CD4-positive, alpha-beta T cell treated with Interleukin-12 subunit alpha and Interleukin-12 subunit beta, for 1 hour (primary cell): Measurements from ENCODE around the gene CCDC110.

ENCODE experiments used
- DNase-seq: peaks from one replicate; pipeline ENCODE4 v3.0.0-alpha.2; 2020

Gene CCDC110

DNA sequence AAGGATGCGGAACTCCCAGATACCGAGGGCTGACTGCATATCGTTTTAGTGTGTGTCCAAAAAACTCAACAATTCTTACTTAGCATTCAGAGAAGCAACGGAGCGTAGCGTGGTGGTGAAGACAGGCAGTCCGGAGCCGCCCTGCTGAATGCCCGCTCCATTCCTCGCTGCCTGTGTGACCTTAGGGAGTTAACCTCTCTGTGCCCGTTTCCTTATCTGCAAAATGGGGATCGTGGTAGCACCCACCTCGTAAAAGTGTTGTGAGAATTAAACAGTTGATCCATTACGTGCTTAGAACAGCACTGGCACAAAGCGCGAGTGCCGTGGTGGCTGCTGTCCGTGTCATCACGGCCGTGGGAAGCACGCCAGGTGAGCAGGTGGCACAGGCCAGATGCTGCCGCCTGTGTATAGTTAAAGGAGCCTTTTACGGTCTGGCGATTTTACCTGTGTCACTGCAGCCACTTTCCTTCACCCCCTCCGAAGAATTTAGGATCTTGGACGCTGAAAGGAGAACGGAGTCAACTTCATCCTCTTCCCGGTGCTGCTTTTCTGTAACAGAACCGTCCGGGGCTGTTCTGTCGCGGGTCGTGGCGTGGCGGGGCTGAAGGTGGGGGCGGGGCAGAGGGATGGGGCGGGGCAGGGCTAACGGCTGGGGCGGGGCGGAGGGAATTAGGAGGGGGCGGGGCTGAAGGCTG lies 885 bp downstream of the CCDC110 start:
- DNase-seq = peak; percentile 58

DNA sequence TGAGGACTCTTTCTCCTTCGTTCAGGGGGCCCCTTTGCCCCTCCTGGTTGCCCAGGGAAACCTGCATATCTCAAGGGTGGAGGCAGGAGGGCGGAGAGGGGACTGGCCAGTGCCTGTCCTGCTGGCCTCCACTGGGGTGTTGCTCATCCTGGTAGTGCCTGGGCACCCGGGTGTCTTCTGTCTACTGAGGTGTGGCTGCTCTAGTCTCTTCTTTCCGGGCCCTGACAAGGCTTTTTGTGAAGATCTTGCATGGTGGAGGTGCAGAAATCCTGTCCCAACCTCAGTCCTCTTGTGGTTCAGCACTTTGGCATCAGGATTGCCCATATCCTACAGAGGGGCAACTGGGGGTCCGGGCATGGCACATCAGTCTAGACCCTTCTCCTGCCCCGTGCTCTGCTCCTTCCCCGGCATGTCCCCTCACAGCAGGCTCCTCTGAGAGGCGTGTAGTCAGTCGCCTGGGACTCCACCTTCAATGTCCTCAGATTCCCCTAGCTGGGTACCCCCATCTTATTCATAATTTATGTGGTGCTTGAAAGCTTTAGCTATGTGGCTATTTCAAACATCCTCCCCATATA lies 1.9 kb downstream of the CCDC110 start:
- no peak for DNase-seq

DNA sequence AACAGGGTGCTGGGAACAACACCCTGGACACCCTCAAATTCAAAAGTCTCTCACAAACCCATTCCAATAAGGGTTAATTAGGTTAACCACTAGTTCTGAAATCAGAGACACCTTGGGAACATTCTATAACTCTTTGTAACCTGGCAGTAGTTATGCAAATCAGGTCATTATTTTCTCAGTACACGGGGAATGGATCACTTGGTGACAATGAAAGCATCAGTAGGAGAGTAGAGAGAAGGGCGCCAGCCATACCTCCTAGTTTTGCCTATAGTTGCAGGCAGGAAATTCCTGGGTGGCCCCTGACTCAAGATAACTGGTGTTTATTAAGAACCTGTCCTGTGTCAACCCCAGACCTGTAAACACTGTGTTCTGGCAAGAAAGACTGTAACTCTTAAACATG lies 2.5 kb downstream of the CCDC110 start:
- no peak for DNase-seq

DNA sequence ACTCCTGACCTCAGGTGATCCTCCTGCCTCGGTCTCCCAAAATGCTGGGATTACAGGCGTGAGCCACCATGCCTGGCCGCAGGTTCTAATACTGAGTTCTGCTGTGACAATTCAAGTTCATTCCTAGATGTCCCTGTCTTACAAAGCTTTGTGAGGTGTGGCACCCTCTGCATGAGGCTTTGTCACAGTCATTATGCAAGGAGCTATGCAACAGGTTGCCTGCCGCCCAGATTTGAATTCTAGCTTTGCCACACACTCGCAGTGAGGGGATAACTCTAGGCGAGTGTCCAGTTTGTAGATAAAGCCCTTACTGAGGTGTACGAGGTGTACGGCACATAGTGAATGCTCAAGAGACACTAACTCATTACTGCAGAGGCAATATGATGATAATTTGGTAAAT lies 3.5 kb downstream of the CCDC110 start:
- DNase-seq = no peak

DNA sequence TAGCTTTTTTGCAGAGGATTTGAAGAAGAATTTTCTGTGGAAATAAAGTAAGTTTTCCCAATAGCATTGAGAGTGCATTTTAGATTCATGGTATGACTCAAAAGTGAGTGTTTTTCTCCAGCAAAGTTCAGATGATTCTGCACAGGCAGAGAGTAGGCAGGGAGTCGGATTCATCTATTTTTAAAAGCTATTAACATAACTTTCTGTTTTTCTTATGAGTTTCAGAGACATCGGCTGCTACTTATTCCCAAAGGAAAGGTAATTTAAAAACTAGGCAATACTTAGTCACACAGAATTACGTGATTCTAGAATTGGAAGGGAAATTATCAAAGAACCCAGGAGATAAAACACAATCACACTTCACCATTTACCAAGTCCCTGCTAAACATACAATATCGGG lies 4.4 kb downstream of the CCDC110 start:
- DNase-seq = no peak

DNA sequence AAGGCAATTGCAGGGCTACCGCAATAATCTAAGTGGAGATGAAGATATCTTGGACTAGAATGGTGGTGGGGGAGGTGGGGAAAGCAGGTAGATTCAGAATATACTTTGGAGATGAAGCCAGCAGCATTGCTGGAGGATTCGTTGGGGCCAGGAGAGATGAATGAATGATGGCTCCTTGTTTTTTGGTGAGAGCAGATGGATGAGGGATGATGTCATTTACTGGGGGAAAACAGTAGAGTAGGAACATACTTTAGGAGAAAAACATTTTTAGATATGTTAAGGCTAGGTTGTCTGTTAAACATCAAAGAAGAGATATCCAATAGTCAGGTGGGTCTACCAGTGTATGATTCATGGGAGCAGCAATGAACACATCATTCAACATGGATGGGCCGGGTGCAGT lies 5.8 kb downstream of the CCDC110 start:
- DNase-seq = no peak

DNA sequence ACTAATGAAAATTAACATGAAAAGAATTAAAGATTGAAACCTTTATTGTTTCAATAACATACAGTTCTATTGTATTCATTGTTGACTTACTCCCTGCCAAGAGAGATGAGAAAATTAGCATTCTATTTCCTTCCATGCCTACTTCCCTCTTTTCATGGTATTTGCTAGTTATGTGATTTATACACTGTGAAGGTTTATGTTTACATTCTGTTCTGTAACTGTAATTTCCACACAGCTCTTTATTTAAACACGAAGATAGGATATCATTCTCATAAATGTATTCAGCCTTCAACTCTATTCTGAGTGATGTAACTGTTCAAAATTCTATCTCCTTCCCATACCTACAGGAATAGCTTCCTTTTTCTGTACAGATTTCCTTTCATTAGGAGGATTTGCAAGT lies 6.6 kb downstream of the CCDC110 start:
- no peak for DNase-seq

DNA sequence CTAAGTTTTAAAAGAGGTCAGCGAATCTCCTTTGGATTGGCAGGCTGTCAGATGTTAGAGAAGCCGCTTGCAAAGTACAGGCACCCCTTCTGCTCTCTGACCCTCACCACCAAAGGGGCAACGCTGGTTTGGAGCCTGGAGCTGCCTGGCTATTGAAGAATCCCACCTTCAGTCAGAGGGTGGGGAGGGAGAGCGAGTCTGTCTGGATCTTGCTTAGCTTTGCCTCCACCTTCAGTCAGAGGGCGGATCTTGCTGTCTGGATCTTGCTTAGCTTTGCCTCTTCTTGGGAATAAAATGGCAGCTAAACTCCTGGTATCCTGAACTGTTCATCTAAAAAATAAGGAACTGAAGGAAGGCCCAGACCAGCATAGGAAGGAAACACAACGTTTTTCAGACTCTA lies 7.3 kb downstream of the CCDC110 start:
- no peak for DNase-seq

DNA sequence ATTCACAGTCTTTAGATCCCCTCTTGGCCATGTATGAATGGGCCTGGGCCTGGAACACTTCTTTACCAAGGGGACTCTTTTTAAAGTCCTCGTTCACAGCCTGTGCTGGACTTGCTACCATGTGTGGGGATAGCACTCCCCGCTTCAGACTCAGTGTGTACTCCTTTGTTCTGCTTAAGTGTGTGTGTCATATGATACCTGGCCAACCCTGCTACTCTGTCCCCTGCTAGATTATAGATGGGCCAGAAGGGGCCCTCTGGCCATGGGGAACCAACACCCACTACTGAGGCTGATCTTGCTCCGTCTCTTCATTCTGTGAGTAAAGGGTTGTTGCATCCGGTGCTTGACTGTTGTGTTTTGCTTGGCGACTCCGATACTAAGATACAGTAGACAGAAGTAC lies 8.0 kb downstream of the CCDC110 start:
- no peak for DNase-seq

DNA sequence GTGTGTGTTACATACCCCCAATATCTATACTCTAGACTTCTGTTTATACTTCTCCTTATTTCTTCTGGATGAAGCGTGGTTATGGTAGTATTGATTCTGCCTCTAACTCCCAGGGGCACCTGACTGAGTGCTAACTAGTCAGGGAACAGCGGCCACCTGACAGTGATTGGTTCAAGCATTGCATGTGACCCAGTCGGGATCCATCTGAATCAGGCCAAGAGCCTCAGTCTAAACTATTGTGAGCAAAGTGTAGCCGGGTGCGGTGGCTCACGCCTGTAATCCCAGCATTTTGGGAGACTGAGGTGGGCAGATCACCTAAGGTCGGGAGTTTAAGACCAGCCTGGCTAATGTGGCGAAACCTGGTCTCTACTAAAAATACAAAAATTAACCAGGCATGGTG lies 10.0 kb downstream of the CCDC110 start:
- no peak for DNase-seq

DNA sequence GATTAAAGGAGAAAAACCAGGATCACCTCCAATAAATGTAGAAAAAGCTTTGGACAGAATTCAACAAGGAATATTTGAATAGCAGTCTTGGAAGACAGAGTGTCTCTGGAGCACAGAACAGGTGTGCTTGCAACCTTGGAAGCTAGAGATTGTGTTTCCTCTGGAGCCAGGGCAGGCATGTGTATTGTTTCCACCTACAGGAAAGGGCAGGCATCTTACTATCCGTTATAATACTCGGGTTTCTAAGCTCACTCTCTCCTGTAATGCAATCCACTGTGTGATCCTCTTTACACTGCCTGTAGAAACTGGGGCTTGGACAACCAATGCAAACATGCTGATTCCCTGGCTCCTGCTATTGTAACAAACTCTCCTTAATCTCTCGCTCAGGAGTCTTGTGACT lies 14.4 kb downstream of the CCDC110 start:
- DNase-seq = no peak

DNA sequence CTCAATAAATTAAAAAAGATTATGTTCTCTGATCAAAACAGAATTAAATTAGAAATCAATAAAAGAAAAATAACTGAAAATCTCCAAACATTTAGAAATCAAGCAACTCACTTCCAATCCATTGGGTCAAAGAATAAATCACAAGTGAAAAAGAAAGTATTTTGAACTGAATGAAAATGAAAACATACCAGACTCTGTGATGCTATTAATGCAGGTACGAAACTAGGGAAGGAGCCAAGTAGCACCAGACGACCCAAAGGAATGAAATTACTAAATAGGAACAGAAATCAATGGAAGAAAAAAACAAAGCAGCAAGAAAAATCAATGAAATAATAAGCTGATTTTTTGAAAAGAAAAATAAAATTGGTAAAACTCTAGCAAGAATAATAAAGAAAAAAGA lies 15.4 kb downstream of the CCDC110 start:
- no peak for DNase-seq

DNA sequence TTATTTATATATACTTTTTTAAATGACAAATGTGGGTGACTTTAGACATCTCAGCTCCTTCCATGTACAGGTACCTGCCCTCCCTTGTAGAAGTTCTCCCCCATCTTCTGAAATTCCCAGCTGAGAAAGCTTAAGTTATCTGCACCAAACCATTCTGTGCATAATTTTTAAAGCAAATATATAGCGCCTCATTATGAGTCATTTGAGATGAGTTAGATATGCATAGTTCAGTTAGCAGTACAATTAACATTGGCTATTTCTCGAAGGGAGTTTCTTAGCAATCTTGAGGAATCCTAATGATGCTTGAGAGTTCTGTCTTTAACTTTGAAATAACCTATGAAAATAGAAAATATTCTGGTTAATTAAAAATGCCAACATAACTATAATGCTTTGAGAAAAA lies 26.3 kb downstream of the CCDC110 start:
- DNase-seq = no peak

DNA sequence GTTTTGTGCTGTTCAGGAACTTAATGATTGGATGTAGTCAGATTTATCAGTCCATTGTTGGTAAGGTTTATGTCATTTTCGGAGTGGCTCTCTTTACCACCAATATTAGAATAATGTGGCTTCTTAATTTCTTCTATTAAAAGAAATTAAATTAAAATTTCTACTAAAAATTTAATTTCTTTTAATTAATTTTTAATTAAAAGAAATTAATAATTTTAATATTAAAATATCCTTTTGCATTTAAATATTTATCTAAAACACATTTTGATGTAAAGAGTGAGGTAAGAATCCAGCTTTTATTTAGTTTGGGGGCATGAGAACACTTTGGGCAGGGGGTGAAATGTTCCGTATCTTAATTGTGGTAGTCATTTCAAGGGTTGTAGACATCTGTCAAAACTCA lies 30.1 kb downstream of the CCDC110 start:
- DNase-seq = no peak

DNA sequence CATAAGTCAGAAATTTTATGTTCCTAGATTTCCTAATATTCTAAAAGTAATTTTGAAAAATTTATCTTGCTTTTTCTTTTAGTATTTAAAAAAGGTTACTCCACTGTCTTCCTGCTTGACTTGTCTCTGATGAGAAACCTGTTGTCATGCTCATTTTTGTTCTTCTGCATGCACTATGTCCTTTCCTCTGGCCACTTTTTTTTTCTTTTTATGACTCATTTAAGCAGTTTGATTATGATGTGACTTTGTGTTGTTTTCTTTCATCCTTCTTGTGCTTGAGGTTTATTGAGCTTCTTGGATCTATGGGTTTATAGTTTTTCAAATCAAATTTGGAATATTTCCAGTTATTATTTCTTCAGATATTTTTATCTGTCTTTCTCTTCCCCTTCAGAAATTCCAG lies 33.7 kb downstream of the CCDC110 start:
- no peak for DNase-seq

DNA sequence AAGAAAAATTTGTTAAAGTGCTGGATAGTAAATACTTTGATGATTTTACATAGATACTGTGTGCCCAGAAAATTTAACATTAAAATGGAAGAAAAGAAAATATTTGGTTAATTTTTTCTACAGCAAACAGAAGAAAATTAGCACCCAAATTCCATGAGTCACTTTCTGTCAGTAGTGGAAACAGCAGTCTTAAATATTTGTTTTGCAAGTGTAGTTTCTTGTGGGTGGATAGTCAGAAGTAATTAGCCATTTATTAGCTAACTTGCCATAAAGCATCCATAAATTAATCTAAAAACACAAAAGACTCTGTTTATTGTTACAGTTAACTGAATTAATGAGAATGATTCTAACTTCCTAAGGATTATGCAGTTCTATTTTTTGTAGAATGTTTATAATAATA lies 36.1 kb downstream of the CCDC110 start:
- no peak for DNase-seq

DNA sequence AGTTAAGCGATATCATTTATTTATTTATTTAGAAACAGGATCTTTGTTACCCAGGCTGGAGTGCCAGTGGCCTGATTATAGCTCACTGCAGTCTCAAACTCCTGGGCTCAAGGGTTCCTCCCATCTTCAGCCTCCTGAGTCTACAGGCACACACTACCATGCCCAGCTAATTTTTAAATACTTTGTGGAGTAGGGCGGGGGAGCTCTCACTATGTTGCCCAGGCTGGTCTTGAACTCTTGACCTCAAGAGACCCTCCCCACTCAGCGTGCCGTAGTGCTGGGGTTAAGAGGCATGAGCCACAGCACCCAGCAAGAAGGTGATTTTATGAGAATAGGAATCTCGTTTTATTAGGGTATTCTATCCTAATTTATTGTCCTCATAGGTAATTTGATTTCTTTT lies 41.9 kb downstream of the CCDC110 start:
- DNase-seq = no peak

DNA sequence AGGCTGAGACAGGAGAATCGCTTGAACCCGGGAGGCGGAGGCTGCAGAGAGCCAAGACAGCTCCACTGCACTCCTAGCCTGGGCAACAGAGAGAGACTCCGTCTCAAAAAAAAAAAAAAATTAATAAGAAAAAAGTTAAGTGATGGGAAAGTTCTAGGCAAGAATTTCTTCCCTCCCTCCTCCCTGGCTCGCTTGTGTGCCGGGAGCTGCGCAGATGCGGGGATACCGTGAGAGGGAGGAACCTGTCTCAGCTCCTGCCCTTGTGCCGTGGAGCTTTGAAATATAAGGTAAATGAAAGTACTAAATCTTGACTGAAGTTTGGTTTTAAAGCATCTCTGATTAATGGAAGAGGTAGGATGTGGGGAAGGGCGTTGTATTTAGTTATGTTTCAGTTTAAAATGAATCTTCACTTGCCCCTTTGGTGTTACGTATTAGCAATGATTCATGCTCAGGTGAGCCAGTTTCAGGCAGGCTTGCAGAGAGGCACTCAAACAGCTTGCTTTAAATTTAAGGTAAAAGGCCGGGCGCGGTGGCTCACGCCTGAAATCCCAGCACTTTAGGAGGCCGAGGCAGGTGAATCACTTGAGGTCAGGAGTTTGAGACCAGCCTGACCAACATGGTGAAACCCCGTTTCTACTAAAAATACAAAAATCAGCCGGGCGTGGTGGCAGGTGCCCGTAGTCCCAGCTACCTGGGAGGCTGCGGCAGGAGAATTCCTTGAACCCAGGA lies 44.4 kb downstream of the CCDC110 start:
- no peak for DNase-seq

DNA sequence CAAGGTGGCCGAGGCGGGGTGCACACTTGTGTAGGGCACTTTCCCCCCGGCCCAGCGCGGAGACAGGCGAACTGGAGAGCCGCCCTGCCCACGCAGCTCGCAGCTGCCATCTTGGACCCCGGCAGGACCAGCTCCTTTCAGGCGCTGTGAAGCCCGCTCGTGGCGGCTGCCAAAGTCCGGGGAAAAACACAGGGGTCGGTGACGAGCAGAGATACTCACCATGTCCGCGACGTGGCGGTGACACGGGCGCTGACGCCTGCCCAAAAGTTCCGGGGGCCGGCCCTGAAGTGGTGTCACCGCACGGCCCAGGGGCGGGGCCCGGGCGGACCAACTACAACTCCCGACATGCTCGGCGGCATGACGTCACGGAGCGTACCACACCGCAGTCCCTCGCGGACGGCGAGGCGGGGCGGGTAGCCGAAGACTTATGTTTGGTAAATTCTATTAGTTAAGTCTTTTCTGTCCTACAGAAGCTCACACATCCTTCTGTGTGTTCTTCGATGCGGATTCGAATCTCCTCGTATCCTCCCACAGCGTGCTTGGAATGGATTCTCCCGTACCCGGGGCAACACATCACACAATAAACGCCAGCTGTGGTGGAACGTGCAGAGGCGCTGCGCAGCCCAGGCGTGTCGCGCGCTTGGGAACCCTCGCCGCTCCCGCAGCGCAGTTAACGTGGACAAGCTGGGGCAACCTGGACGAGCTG lies 45.7 kb downstream of the CCDC110 start, which contains the start of gene UFSP2:
Gene UFSP2, minus strand, starts transcription at position 318 of the 706 bp plus-strand sequence. Its CDS starts 96 bp downstream, at position 222.
- peak; percentile 94 for DNase-seq

DNA sequence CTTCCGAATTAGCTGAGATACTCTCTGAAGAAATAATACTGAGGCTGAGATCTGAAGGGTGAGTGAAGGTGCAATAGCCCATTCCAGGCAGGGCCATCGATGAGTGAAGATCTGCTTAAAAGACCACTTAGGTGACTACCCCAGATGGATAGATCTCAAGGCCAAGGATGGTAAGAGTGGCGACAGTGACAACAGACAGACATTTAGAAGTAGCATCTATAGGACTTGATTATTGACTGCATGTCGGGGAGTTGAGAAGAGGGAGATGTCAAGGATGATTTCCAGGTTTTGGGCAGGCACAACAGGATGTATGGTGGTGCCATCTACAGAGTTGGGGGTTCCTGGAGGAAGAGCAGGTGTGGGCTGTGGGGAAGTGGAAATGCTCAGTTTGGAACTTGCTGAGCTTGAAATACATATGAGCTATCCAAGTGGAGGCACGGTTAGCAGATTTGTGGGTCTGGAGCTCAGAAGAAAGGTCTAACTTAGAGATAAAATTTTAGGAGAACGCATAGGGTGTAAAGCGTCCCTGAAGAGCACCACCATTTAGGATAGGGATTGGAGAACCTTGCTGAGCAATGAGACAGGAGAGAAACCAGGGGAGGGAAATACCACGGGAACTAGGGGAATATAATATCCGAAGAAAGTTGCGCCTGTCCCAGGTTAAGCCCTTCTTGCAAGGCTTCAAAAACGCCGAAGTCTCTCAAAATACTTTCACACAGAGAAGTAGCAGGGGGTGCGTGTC lies 46.5 kb downstream of the CCDC110 start:
- peak; percentile 22 for DNase-seq

DNA sequence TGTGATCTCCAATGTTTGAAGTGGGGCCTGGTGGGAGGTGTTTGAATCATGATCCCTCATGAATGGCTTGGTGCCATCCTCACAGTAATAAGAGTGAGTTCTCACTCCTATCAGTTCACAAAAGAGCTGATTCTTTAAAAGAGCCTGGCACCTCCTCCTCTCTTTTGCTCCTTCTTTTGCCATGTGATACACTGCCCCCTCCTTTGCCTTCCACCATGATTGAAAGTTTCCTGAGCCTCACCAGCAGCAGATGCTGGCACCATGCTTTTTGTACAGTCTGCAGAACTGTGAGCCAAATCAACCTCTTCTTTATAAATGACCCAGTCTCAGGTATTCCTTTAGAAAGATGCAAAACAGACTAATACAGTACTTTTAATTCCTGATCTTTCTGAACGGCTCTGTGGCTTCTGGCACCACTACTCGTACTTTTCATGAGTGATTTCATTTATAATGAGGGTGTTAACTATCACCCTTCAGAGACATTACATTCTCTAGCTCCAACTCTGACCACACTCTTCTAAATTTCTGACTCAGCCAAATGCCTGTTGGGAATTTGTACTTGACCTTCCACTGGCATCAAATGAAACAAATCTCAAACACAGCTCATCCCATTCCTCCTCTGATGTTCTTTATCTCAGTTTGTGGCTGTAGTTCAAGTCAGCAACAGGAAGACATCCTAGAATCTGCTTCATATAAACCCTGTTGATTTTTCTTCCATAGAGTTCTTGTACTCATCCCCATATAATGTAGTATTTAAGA lies 50.0 kb downstream of the CCDC110 start:
- DNase-seq = no peak

DNA sequence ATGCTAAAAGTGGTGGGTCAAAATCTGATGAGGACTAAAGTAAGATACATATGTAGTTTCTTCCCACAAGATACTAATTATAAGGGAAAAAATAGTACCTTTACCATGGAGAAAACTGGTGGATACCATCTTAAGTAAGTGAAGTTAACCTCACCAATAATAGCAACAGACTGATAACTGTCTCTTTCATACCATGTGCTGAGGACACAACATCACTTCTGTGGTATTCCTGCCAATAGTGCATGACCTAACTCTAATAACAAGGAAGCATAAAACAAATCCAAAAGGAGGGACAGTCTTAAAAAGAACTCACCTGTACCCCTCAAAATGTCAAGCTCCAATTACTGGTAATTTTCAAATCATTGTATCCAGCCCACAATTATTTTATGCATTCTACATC lies 54.6 kb downstream of the CCDC110 start:
- no peak for DNase-seq
